ENCODE measurements around the gene OR51L1.
"Not testable (repeated sequence)": the region's sequence is repeated elsewhere in the genome, so short reads cannot be mapped to it uniquely, and the experiment has no call there.

Gene OR51L1, protein sequence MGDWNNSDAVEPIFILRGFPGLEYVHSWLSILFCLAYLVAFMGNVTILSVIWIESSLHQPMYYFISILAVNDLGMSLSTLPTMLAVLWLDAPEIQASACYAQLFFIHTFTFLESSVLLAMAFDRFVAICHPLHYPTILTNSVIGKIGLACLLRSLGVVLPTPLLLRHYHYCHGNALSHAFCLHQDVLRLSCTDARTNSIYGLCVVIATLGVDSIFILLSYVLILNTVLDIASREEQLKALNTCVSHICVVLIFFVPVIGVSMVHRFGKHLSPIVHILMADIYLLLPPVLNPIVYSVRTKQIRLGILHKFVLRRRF

DNA sequence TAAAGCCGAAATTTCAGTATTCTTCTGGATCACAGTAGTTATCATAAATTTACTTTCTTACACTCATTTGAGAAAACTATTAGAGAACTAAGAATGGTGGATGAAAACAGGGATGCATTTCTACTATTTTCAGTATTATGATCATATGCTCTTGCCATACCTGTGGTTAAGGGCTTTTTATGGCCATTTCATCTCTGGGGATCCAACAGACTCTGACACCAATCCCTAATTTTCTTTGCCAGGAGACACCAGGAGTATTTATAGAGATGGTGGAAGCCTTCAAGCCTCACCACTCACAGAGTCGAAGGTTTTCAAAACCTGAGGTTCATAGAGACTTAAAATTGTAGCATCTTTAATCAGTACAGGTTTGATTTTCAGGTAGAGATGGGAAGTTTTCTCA, at the start of gene OR51L1:
Gene OR51L1, plus strand, starts transcription at position 301 of the 400 bp plus-strand sequence. CDS start 4,132 bp downstream, outside the sequence.
- no peak for DNase-seq (ENCODE audit: low spot score)

GRCh38 chr11:4947505-4947904, 47.1 kb upstream of the OR51L1 start, which contains the start of gene OR51A4:
TSS of gene OR51A4 (minus strand) at chr11:4947605. CDS start at chr11:4947100, 505 bp downstream.
- DNase-seq (ENCODE audit: low spot score): no peak

GRCh38 chr11:4955613-4956012, 39.0 kb upstream of the OR51L1 start, which contains the start of gene OR51A2:
TSS of gene OR51A2 (minus strand) at chr11:4955713. CDS start at chr11:4955713, 0 bp downstream.
- not testable (repeated sequence) for DNase-seq (ENCODE audit: low spot score)

DNA sequence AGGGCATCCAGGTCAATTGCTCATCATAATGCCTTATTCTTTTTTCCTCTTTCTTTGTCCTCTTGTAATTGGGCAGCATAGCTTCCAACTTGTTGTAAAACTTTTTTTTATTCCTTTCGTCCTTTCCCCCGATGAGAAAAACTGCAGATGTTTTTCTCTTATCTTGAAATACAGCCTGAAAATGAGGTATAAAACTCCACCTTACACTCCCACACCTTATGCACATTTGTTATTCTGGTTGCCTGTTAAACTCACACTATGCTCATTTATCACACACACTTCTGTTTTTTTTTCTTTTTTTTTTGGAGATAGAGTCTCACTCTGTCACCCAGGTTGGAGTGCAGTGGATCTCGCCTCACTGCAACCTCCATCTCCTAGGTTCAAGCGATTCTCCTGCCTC, 37.3 kb upstream of the OR51L1 start:
- no peak for DNase-seq (ENCODE audit: low spot score)

DNA sequence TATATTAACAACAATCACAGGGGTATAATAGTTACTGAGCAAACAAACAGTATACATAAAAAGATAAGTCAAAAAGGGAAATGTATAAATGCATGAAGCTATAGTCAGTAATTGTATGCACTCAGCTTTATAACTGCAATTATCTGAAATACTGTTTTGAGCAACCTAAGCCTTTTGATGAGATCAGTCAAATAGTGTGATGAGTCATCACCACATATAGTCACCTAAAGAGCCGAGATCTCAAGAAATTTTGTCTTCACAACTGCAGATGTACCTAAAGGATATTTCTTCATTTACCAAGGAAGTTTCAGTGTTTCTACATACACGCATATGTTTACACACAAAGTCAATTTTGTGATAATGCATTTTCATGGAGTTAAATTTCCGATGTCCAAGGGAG, 33.8 kb upstream of the OR51L1 start:
- DNase-seq (ENCODE audit: low spot score): no peak

- DNase-seq (ENCODE audit: low spot score): no peak
Observed at GRCh38 chr11:4962816-4963215, 31.8 kb upstream of the OR51L1 start.

GRCh38 chr11:4975436-4975835, 19.2 kb upstream of the OR51L1 start:
- no peak for DNase-seq (ENCODE audit: low spot score)

DNA sequence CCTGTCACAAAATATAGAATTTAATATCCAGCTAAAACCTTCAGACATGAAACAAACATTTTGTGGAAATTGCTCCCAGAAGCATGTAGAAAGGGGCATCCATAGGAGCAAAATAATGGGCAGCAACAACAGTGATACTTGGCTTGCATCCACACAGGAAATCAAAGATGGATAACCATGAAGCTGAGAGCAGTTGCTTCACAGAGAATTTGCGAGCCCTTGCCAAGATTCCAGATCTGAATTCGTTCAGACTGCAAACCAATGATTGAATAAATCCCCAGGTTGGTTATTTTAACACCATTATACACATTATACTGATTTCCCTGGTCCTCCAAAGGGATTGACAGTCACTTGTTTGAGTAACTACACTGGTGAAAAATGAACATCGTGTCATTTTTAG, 15.6 kb upstream of the OR51L1 start:
- no peak for DNase-seq (ENCODE audit: low spot score)

GRCh38 chr11:4982678-4983077, 12.0 kb upstream of the OR51L1 start:
- DNase-seq (ENCODE audit: low spot score): no peak

- no peak for DNase-seq (ENCODE audit: low spot score)
Observed at GRCh38 chr11:4983841-4984240, 10.8 kb upstream of the OR51L1 start.

GRCh38 chr11:4991060-4991459, 3.6 kb upstream of the OR51L1 start:
- no peak for DNase-seq (ENCODE audit: low spot score)

DNA sequence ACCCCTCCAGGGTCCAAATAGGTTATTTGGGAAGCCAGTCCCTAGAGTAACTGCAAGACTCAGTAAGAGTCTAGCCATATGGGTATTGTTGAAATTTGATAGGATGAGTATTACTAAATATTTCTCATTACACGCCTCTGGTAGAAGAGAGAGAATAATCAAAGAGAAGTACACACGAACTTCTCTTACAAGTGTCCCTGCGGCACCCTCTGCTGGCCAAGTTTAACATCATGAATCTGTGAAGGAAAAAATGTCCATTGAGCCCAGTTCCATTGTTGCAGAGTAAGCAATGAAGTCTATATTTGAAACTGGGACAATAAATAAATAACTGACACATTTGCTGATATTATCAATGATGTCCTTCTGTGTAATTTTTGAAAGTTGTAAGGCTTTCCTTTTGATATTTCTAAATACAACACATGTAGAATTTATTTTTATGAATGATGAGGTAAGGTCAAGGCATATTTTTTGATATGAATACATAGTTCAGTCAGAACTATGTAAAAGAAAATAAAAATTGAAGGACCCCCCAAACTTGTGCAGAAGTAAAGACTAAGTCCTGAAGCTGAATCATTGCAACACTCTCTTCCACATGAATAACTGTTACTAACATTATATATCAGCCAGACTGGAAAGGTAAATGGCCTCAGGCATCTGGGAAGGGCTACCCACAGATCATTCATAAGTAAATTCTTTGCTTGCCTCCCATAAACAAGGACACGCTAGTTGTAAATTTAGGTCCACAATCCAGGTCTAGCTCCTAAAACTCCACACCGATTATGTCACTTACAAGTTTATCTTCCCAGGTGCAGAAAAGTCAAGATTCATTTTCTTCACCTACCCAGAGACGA, 10.0 kb downstream of the OR51L1 start:
- peak; percentile 14 for DNase-seq (ENCODE audit: low spot score)

GRCh38 chr11:5007561-5007960, 12.9 kb downstream of the OR51L1 start:
- no peak for DNase-seq (ENCODE audit: low spot score)

DNA sequence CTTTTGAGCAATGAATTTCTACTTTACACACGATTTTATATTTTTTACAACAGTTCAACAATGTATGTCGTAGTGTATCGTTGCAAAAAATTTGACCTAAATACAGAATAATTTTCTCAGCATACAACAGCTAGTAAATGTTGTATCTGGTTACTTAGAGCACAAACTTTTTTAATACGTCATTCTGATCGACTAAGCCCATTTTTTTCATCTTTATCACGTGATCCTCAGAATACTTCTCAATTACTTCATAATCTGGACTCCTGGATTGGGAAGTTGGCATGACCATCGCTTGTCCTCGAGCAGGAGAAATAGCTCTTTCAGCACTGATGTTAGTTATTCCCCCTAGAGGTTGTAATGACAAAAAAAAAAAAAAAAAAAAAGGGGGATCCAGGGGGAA, 16.6 kb downstream of the OR51L1 start:
- no peak for DNase-seq (ENCODE audit: low spot score)

- DNase-seq (ENCODE audit: low spot score): no peak
Observed at GRCh38 chr11:5013012-5013411, 18.4 kb downstream of the OR51L1 start.

DNA sequence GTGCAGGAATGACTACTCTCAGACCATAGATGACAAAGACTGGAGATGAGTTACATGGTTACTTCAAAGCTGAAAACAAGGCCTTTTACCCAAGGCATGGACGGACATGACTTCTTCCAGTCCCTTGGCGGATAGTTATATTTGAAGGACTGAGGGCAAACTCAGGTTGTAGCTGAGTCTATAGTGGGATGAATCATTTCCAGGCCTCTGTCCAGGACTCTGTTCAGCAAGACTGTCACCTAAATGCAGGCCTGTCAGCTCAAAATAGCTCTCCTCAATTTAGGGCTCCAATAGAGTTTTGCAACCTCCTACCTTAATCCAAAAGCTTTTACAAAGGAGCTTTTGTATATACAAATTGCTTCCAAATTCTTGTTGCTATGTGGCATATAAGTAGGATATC, 27.3 kb downstream of the OR51L1 start:
- DNase-seq (ENCODE audit: low spot score): no peak

GRCh38 chr11:5036669-5037068, 42.0 kb downstream of the OR51L1 start:
- DNase-seq (ENCODE audit: low spot score): no peak

GRCh38 chr11:5037926-5038325, 43.3 kb downstream of the OR51L1 start:
- no peak for DNase-seq (ENCODE audit: low spot score)

- DNase-seq (ENCODE audit: low spot score): no peak
Observed at GRCh38 chr11:5038341-5038740, 43.7 kb downstream of the OR51L1 start.

DNA sequence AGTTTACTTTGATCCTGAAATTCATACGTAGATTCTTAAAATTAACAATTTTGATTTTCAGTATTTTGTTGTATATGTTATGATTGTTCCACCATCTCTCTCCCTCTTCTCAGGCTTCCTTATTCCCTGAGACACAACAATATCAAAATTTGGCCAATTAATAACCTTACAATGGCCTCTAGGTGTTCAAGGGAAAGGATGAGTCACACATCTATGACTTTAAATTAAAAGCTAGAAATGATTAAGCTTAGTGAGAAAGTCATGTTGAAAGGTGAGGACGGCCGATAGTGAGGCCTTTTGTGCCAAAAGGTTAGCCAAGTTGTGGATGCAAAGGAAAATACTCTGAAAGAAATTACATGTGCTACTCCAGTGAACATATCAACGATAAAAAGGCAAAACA, 46.2 kb downstream of the OR51L1 start:
- DNase-seq (ENCODE audit: low spot score): no peak

DNA sequence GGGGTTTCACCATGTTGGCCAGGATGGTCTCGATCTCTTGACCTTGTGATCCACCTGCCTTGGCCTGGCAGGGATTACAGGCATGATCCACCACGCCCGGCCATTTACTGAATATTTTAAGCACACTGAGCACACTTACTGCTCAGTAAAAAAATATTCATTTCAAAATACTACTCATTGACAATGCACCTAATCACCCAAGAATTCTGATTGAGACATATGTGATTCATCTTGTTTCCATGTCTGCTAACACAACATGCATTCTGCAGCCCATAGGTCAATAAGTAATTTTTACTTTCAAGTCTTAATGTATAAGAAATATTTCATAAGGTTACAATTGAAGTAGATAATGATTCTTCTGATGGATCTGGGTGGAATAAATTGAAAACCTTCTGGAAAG, 47.4 kb downstream of the OR51L1 start:
- no peak for DNase-seq (ENCODE audit: low spot score)

DNA sequence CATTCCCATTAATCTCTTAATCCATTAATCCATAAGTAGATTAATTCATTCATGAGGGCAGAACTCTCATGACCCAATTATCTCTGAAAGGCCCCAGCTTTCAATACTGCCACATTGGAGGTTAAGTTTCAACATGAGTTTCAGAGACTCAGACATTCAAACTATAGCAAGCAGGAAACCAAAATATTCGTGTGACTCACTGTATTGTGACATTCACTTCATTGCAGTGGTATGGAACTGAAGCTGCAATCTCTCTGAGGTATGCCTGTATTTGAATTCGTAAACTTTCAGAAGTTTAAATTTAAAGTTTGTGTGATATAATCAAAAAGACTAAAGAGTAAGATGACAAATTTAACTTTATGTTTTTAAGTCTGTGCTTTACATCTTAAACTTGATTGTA, 48.7 kb downstream of the OR51L1 start:
- DNase-seq (ENCODE audit: low spot score): no peak

DNA sequence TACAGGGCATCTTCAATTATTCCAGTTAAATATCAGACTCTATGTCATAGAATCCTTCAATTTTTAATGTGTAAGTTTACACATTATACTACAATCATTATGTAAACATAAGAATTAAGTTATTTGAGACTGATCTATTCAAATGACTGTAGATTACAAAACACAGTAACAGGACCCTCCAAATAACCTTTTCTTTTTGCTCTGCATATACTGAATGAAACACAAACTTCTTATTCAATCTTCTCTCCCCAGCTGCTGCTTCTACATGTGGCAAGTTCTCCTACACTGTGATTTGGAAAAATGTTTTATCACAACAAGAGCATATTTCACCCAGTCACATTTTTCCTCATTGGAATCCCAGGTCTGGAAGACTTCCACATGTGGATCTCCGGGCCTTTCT, 51.6 kb downstream of the OR51L1 start, which contains the start of gene OR52J3:
Gene OR52J3, plus strand, starts transcription at position 301 of the 400 bp plus-strand sequence. Its CDS starts 0 bp downstream, at position 301.
- DNase-seq (ENCODE audit: low spot score): no peak
